GM23338 (cell line): ENCODE results near the gene ERRFI1. TPM values are rescaled to one million over a fixed set of nuclear protein-coding genes. Genes with fewer than 3 reads are reported as not detected.

Experiments
- ATAC-seq: fragments of 200-7000 bp; cut with Tn5 transposase; 3 replicates; pipeline ENCODE4 v1.9.1; 2020
- DNase-seq: peaks from one replicate; pipeline ENCODE4 v3.0.0-alpha.2; 2015; ENCODE audit warnings: low spot score
- H2AFZ ChIP-seq: fragments of 200-600 bp; sonication (generic); 2 replicates; pipeline ENCODE4 v1.8.0; 2016; ENCODE audit warnings: antibody characterized with exemption, mild to moderate bottlenecking, moderate library complexity
- H3F3A ChIP-seq: fragments of 200-600 bp; sonication (generic); replicated peaks from 2 replicates; pipeline ENCODE4 v1.8.0; 2017; ENCODE audit warnings: antibody characterized with exemption, mixed run types, low read depth
- H3K27ac ChIP-seq: fragments of 200-600 bp; sonication (generic); 2 replicates; pipeline ENCODE4 v1.6.1; 2016; ENCODE audit warnings: low read depth
- H3K27me3 ChIP-seq: fragments of 200-600 bp; sonication (generic); 2 replicates; pipeline ENCODE4 v1.8.0; 2016; ENCODE audit warnings: mild to moderate bottlenecking, mixed run types, moderate library complexity; ENCODE audit not compliant: insufficient read depth
- H3K36me3 ChIP-seq: fragments of 200-600 bp; sonication (generic); 2 replicates; pipeline ENCODE4 v1.8.0; 2016; ENCODE audit warnings: mild to moderate bottlenecking; ENCODE audit not compliant: insufficient read depth
- H3K4me1 ChIP-seq: fragments of 200-600 bp; sonication (generic); 2 replicates; pipeline ENCODE4 v1.8.0; 2016; ENCODE audit warnings: mild to moderate bottlenecking, moderate library complexity; ENCODE audit not compliant: insufficient read depth
- H3K4me2 ChIP-seq: fragments of 200-600 bp; sonication (generic); 2 replicates; pipeline ENCODE4 v1.7.1; 2017; ENCODE audit warnings: mixed run types
- H3K4me3 ChIP-seq: fragments of 200-600 bp; sonication (generic); 2 replicates; pipeline ENCODE4 v1.6.1; 2016; ENCODE audit warnings: mixed run types
- H3K79me2 ChIP-seq: fragments of 200-600 bp; sonication (generic); replicated peaks from 2 replicates; pipeline ENCODE4 v1.8.0; 2017; ENCODE audit warnings: mild to moderate bottlenecking; ENCODE audit not compliant: insufficient read depth
- H3K9me2 ChIP-seq: fragments of 200-600 bp; sonication (generic); 2 replicates; pipeline ENCODE4 v1.8.0; 2017; ENCODE audit not compliant: insufficient read depth
- H4K20me1 ChIP-seq: fragments of 200-600 bp; sonication (generic); replicated peaks from 2 replicates; pipeline ENCODE4 v1.8.0; 2017; ENCODE audit warnings: mild to moderate bottlenecking; ENCODE audit not compliant: insufficient read depth
- H3K27ac Mint-ChIP-seq: 2 replicates; pipeline ENCODE4 v1.8.0; 2020; ENCODE audit warnings: inconsistent platforms, mild to moderate bottlenecking, moderate library complexity, mixed read lengths
- H3K27me3 Mint-ChIP-seq: 3 replicates; pipeline ENCODE4 v1.8.0; 2022; ENCODE audit warnings: low read depth, mild to moderate bottlenecking, moderate library complexity, mixed read lengths, inconsistent platforms; ENCODE audit not compliant: insufficient read depth, poor library complexity
- H3K36me3 Mint-ChIP-seq: 3 replicates; pipeline ENCODE4 v1.8.0; 2021; ENCODE audit warnings: low read depth, mild to moderate bottlenecking, inconsistent platforms, moderate library complexity, mixed read lengths
- H3K4me1 Mint-ChIP-seq: 3 replicates; pipeline ENCODE4 v1.8.0; 2020; ENCODE audit warnings: mild to moderate bottlenecking, inconsistent platforms, mixed read lengths
- H3K4me3 Mint-ChIP-seq: 3 replicates; pipeline ENCODE4 v1.8.0; 2021; ENCODE audit warnings: moderate library complexity, mild to moderate bottlenecking, inconsistent platforms, mixed read lengths
- H3K9me3 Mint-ChIP-seq: 3 replicates; pipeline ENCODE4 v1.8.0; 2020; ENCODE audit warnings: moderate library complexity, mild to moderate bottlenecking, inconsistent platforms, mixed read lengths
- CREB1 ChIP-seq: fragments of 250-450 bp; sonication (Bioruptor Pico); IDR thresholded peaks from 2 replicates; pipeline ENCODE4 v1.5.0; 2020; ENCODE audit warnings: low read depth, mild to moderate bottlenecking, moderate library complexity
- EZH2phosphoT487 ChIP-seq: fragments of 200-600 bp; sonication (generic); IDR thresholded peaks from one replicate; pipeline ENCODE4 v1.8.1; 2018; ENCODE audit warnings: antibody characterized with exemption; ENCODE audit not compliant: unreplicated experiment
- NANOG ChIP-seq: IDR thresholded peaks from 2 replicates; pipeline ENCODE4 v1.6.1; 2016; ENCODE audit warnings: antibody characterized with exemption, borderline replicate concordance
- POLR2AphosphoS5 ChIP-seq: IDR thresholded peaks from 2 replicates; pipeline ENCODE4 v1.6.1; 2016; ENCODE audit warnings: antibody characterized with exemption, low read depth
- STAT1 ChIP-seq: IDR thresholded peaks from one replicate; pipeline ENCODE4 v1.6.1; 2016; ENCODE audit warnings: antibody characterized with exemption; ENCODE audit not compliant: unreplicated experiment
- ZNF114 ChIP-seq: fragments of 250-450 bp; sonication (Bioruptor Pico); IDR thresholded peaks from 2 replicates; pipeline ENCODE4 v1.5.0; 2020; ENCODE audit warnings: mild to moderate bottlenecking, moderate library complexity
- ZNF331 ChIP-seq: fragments of 250-450 bp; sonication (Bioruptor Pico); IDR thresholded peaks from 2 replicates; pipeline ENCODE4 v1.5.0; 2020; ENCODE audit warnings: low read depth, mild to moderate bottlenecking, moderate library complexity
- polyA plus RNA-seq: library from polyadenylated mRNA; unstranded; fragments of >200 nt; fragmentation: Nextera tagmentation; extraction: Ambion mirVana; gene quantifications from 2 replicates; pipeline ENCODE4 v1.2.1, GENCODE V29; 2016
- total RNA-seq: library from RNA; depleted of rRNA; stranded (reverse); fragments of >200 nt; shearing (Covaris generic); gene quantifications from 2 replicates; pipeline ENCODE4 v1.2.3, GENCODE V29; 2014
- TF ChIP-seq, protein P1 (sequence below): fragments of 250-450 bp; sonication (Bioruptor Pico); IDR thresholded peaks from 2 replicates; pipeline ENCODE4 v1.5.0; 2020; ENCODE audit warnings: mild to moderate bottlenecking, moderate library complexity
- TF ChIP-seq, protein P2 (sequence below): IDR thresholded peaks from 2 replicates; pipeline ENCODE4 v1.6.1; 2016; ENCODE audit warnings: antibody characterized with exemption

Gene ERRFI1
- total and polyA plus RNA-seq, 2 experiments from 2014 or later: 22.9 to 59.8 TPM

DNA sequence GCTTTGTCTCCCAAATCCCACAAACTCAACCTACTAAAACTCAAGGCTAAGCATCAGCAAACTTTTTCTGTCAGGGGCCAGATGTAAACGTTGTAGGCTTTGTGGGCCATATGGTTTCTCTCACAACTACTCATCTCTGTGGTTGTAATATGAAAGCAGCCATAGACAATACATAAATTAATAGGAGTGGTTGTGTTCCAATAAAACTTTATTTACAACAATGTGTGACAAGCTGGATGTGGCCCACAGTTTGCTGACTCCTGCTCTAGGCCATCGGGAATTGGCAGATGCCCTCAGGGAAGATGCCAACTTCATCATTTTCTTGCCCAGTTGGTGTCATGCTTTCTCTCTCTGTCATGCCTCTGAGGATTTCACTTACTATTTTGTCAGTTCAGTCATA, 17.5 kb upstream of the ERRFI1 start (continued):
- TF ChIP-seq, protein P1, sequence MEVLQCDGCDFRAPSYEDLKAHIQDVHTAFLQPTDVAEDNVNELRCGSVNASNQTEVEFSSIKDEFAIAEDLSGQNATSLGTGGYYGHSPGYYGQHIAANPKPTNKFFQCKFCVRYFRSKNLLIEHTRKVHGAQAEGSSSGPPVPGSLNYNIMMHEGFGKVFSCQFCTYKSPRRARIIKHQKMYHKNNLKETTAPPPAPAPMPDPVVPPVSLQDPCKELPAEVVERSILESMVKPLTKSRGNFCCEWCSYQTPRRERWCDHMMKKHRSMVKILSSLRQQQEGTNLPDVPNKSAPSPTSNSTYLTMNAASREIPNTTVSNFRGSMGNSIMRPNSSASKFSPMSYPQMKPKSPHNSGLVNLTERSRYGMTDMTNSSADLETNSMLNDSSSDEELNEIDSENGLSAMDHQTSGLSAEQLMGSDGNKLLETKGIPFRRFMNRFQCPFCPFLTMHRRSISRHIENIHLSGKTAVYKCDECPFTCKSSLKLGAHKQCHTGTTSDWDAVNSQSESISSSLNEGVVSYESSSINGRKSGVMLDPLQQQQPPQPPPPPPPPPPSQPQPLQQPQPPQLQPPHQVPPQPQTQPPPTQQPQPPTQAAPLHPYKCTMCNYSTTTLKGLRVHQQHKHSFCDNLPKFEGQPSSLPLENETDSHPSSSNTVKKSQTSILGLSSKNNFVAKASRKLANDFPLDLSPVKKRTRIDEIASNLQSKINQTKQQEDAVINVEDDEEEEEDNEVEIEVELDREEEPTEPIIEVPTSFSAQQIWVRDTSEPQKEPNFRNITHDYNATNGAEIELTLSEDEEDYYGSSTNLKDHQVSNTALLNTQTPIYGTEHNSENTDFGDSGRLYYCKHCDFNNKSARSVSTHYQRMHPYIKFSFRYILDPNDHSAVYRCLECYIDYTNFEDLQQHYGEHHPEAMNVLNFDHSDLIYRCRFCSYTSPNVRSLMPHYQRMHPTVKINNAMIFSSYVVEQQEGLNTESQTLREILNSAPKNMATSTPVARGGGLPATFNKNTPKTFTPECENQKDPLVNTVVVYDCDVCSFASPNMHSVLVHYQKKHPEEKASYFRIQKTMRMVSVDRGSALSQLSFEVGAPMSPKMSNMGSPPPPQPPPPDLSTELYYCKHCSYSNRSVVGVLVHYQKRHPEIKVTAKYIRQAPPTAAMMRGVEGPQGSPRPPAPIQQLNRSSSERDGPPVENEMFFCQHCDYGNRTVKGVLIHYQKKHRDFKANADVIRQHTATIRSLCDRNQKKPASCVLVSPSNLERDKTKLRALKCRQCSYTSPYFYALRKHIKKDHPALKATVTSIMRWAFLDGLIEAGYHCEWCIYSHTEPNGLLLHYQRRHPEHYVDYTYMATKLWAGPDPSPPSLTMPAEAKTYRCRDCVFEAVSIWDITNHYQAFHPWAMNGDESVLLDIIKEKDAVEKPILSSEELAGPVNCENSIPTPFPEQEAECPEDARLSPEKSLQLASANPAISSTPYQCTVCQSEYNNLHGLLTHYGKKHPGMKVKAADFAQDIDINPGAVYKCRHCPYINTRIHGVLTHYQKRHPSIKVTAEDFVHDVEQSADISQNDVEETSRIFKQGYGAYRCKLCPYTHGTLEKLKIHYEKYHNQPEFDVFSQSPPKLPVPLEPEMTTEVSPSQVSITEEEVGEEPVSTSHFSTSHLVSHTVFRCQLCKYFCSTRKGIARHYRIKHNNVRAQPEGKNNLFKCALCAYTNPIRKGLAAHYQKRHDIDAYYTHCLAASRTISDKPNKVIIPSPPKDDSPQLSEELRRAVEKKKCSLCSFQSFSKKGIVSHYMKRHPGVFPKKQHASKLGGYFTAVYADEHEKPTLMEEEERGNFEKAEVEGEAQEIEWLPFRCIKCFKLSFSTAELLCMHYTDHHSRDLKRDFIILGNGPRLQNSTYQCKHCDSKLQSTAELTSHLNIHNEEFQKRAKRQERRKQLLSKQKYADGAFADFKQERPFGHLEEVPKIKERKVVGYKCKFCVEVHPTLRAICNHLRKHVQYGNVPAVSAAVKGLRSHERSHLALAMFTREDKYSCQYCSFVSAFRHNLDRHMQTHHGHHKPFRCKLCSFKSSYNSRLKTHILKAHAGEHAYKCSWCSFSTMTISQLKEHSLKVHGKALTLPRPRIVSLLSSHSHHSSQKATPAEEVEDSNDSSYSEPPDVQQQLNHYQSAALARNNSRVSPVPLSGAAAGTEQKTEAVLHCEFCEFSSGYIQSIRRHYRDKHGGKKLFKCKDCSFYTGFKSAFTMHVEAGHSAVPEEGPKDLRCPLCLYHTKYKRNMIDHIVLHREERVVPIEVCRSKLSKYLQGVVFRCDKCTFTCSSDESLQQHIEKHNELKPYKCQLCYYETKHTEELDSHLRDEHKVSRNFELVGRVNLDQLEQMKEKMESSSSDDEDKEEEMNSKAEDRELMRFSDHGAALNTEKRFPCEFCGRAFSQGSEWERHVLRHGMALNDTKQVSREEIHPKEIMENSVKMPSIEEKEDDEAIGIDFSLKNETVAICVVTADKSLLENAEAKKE (CRISPR knock-in tag): no peak
- TF ChIP-seq, protein P2, sequence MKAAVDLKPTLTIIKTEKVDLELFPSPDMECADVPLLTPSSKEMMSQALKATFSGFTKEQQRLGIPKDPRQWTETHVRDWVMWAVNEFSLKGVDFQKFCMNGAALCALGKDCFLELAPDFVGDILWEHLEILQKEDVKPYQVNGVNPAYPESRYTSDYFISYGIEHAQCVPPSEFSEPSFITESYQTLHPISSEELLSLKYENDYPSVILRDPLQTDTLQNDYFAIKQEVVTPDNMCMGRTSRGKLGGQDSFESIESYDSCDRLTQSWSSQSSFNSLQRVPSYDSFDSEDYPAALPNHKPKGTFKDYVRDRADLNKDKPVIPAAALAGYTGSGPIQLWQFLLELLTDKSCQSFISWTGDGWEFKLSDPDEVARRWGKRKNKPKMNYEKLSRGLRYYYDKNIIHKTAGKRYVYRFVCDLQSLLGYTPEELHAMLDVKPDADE: no peak
- no peak for TF ChIP-seq NANOG
- TF ChIP-seq CREB1 (CRISPR knock-in tag): no peak
- no peak for TF ChIP-seq EZH2phosphoT487
- no peak for TF ChIP-seq ZNF331 (CRISPR knock-in tag)
- TF ChIP-seq STAT1: no peak
- no peak for TF ChIP-seq POLR2AphosphoS5
- TF ChIP-seq ZNF114 (CRISPR knock-in tag): no peak

DNA sequence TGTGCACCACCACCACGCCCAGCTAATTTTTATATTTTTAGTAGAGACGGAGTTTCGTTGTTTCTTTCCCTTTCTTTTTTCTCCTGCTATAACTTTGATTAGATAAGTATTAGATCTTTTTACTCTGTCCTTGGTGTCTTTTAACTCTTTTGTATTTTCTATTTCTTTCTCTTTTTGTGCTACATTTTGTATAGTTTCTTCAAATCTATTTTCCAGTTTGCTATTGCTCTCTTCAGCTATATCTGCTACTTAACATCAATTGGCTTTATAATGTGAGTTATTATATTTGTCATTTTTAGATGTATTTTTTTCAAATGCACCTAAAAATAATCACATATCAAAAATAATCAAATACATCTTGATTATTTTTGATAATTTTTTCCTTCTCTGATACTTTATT, 16.0 kb upstream of the ERRFI1 start:
- H3K36me3 Mint-ChIP-seq: peaks cover 4% of the 10 kb centered on the region
- H3K4me1 Mint-ChIP-seq: no peaks in the 10 kb centered on the region
- no peak overlapping the region for H3K4me2 ChIP-seq
- no peaks in the 10 kb centered on the region for H3K79me2 ChIP-seq
- H3K9me2 ChIP-seq: no peaks in the 10 kb centered on the region; the same call in 1 of the 2 replicates
- H3K27ac ChIP-seq: no peak overlapping the region
- no peaks in the 10 kb centered on the region for H3K4me1 ChIP-seq
- peaks cover 17% of the 10 kb centered on the region for H3K9me3 Mint-ChIP-seq
- no peak for DNase-seq
- 0 out of 2 replicates have a peak, but pooled peaks cover 3% of the 10 kb centered on the region for H3K36me3 ChIP-seq
- H3K4me3 ChIP-seq: no peak overlapping the region
- no peak overlapping the region for H3K27ac Mint-ChIP-seq
- H3K27me3 Mint-ChIP-seq: peaks cover 3% of the 10 kb centered on the region
- no peak overlapping the region for H2AFZ ChIP-seq
- no peak overlapping the region for H3K4me3 Mint-ChIP-seq
- no peaks in the 10 kb centered on the region for H3F3A ChIP-seq
- no peaks in the 10 kb centered on the region for H4K20me1 ChIP-seq
- no peaks in the 10 kb centered on the region for H3K27me3 ChIP-seq
- ATAC-seq: no peak
- TF ChIP-seq, protein P1 (CRISPR knock-in tag): no peak
